ENCODE results near the gene TLR5.

GRCh38 chr1:223067914-223068313, 75.1 kb downstream of the TLR5 start:
- TF ChIP-seq, protein P1, sequence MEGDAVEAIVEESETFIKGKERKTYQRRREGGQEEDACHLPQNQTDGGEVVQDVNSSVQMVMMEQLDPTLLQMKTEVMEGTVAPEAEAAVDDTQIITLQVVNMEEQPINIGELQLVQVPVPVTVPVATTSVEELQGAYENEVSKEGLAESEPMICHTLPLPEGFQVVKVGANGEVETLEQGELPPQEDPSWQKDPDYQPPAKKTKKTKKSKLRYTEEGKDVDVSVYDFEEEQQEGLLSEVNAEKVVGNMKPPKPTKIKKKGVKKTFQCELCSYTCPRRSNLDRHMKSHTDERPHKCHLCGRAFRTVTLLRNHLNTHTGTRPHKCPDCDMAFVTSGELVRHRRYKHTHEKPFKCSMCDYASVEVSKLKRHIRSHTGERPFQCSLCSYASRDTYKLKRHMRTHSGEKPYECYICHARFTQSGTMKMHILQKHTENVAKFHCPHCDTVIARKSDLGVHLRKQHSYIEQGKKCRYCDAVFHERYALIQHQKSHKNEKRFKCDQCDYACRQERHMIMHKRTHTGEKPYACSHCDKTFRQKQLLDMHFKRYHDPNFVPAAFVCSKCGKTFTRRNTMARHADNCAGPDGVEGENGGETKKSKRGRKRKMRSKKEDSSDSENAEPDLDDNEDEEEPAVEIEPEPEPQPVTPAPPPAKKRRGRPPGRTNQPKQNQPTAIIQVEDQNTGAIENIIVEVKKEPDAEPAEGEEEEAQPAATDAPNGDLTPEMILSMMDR (IDR thresholded peaks at IDR 0.05; ENCODE audit: poor library complexity, severe bottlenecking): no peak
- TF ChIP-seq TAF1 (IDR thresholded peaks at IDR 0.05; ENCODE audit: low read depth) (no peak), POLR2AphosphoS5 (IDR thresholded peaks at IDR 0.05) (no peak), SMC3 (conservative IDR thresholded peaks at IDR 0.05; ENCODE audit: poor library complexity) (no peak), MXI1 (conservative IDR thresholded peaks at IDR 0.05; ENCODE audit: poor library complexity, severe bottlenecking) (no peak)
- TF ChIP-seq, protein P2, sequence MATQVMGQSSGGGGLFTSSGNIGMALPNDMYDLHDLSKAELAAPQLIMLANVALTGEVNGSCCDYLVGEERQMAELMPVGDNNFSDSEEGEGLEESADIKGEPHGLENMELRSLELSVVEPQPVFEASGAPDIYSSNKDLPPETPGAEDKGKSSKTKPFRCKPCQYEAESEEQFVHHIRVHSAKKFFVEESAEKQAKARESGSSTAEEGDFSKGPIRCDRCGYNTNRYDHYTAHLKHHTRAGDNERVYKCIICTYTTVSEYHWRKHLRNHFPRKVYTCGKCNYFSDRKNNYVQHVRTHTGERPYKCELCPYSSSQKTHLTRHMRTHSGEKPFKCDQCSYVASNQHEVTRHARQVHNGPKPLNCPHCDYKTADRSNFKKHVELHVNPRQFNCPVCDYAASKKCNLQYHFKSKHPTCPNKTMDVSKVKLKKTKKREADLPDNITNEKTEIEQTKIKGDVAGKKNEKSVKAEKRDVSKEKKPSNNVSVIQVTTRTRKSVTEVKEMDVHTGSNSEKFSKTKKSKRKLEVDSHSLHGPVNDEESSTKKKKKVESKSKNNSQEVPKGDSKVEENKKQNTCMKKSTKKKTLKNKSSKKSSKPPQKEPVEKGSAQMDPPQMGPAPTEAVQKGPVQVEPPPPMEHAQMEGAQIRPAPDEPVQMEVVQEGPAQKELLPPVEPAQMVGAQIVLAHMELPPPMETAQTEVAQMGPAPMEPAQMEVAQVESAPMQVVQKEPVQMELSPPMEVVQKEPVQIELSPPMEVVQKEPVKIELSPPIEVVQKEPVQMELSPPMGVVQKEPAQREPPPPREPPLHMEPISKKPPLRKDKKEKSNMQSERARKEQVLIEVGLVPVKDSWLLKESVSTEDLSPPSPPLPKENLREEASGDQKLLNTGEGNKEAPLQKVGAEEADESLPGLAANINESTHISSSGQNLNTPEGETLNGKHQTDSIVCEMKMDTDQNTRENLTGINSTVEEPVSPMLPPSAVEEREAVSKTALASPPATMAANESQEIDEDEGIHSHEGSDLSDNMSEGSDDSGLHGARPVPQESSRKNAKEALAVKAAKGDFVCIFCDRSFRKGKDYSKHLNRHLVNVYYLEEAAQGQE (IDR thresholded peaks at IDR 0.05; ENCODE audit: borderline replicate concordance): no peak
